ENCODE results near the gene LTBP1.

- TF ChIP-seq CEBPZ (IDR thresholded peaks at IDR 0.05; ENCODE audit: low read depth, low read length) (no peak), DPF2 (IDR thresholded peaks at IDR 0.05) (no peak)
Observed at GRCh38 chr2:32988525-32988924, 41.8 kb downstream of the LTBP1 start.

Data from GM12878 (cell line).